NCI-H1092 (cell line): Measurements from ENCODE around the gene CDKN2AIP.

Experiments used
- DNase-seq: peaks from one replicate; lab custom pipeline; 2025; lab: John Stamatoyannopoulos, UW

The CDKN2AIP gene

DNA sequence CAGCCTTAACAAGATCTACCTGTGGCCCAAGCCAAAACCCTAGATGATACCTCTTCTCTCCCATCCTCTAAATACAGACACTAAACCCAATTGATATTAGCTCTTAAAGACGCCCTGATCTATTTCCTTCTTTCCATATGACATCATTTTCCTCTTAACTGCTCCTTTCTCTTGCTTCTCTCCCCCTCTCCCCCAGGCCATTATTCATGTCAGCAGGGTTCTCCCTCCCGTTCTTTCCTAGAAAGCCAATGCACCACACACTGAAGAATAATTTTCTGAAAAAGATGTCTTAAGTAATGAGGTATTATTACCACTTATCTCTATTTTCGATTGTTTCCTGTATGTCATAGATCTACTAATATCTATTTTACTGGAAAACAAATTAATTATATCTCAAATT lies 50.7 kb downstream of the CDKN2AIP start:
- no peak for DNase-seq
